GM19239 (cell line): ENCODE results near the gene ANKRD31.
"Not testable (repeated sequence)": the region's sequence is repeated elsewhere in the genome, so short reads cannot be mapped to it uniquely, and the experiment has no call there.

Experiments used
- DNase-seq: peaks from one replicate; pipeline ENCODE4 v3.0.0; 2011; ENCODE audit warnings: low spot score; ENCODE audit not compliant: insufficient read length
- FAIRE-seq: peaks from 2 replicates; lab custom pipeline; 2011; peaks lifted over from hg19 to GRCh38; lab: Jason Lieb, UNC

The ANKRD31 gene

GRCh38 chr5:75236322-75237316 lies at the start of gene ANKRD31:
TSS of gene ANKRD31 (minus strand) at chr5:75236878. CDS start at chr5:75236686, 192 bp downstream.
- DNase-seq: peak; percentile 88
- FAIRE-seq: peak; percentile 94

- FAIRE-seq: no peak
- DNase-seq: no peak
Observed at GRCh38 chr5:75286211-75286773, 49.6 kb upstream of the ANKRD31 start.

GRCh38 chr5:75282581-75282980 lies 45.9 kb upstream of the ANKRD31 start:
- DNase-seq (no peak), FAIRE-seq (no peak)

GRCh38 chr5:75281716-75282465 lies 45.2 kb upstream of the ANKRD31 start:
- DNase-seq (no peak), FAIRE-seq (no peak)

GRCh38 chr5:75279321-75279720 lies 42.6 kb upstream of the ANKRD31 start:
- FAIRE-seq (no peak), DNase-seq (no peak)

- no peak for DNase-seq
- no peak for FAIRE-seq
Observed at GRCh38 chr5:75277463-75277862, 40.8 kb upstream of the ANKRD31 start.

- FAIRE-seq (no peak), DNase-seq (no peak)
Observed at GRCh38 chr5:75275756-75276155, 39.1 kb upstream of the ANKRD31 start.

GRCh38 chr5:75275147-75275546 lies 38.5 kb upstream of the ANKRD31 start:
- DNase-seq: no peak
- FAIRE-seq: no peak

GRCh38 chr5:75274486-75274885 lies 37.8 kb upstream of the ANKRD31 start:
- DNase-seq: no peak
- no peak for FAIRE-seq

GRCh38 chr5:75270605-75271004 lies 33.9 kb upstream of the ANKRD31 start:
- FAIRE-seq, DNase-seq: not testable (repeated sequence)

GRCh38 chr5:75265731-75266130 lies 29.1 kb upstream of the ANKRD31 start:
- DNase-seq: no peak
- no peak for FAIRE-seq

GRCh38 chr5:75262271-75262670 lies 25.6 kb upstream of the ANKRD31 start:
- FAIRE-seq (peak; percentile 56), DNase-seq (no peak)

- DNase-seq (no peak), FAIRE-seq (no peak)
Observed at GRCh38 chr5:75260708-75261107, 24.0 kb upstream of the ANKRD31 start.

GRCh38 chr5:75250452-75250851 lies 13.8 kb upstream of the ANKRD31 start:
- not testable (repeated sequence) for DNase-seq, FAIRE-seq

- DNase-seq: no peak
- no peak for FAIRE-seq
Observed at GRCh38 chr5:75245023-75245422, 8.3 kb upstream of the ANKRD31 start.

- no peak for FAIRE-seq
- no peak for DNase-seq
Observed at GRCh38 chr5:75243510-75243909, 6.8 kb upstream of the ANKRD31 start.

GRCh38 chr5:75243100-75243499 lies 6.4 kb upstream of the ANKRD31 start:
- FAIRE-seq (no peak), DNase-seq (no peak)

- FAIRE-seq (no peak), DNase-seq (no peak)
Observed at GRCh38 chr5:75242067-75242466, 5.4 kb upstream of the ANKRD31 start.

GRCh38 chr5:75239681-75240080 lies 3.0 kb upstream of the ANKRD31 start:
- DNase-seq: no peak
- no peak for FAIRE-seq

- DNase-seq (no peak), FAIRE-seq (no peak)
Observed at GRCh38 chr5:75235711-75236110, 967 bp downstream of the ANKRD31 start.

- FAIRE-seq: no peak
- DNase-seq: no peak
Observed at GRCh38 chr5:75234251-75234650, 2.4 kb downstream of the ANKRD31 start.
